HUES64 (cell line): Measurements from ENCODE around the gene CD40.

ENCODE experiments used
- H3K27ac ChIP-seq: 2 replicates; pipeline ENCODE4 v1.7.0; 2013; ENCODE audit warnings: low read depth, low read length, inconsistent platforms
- H3K27me3 ChIP-seq: 2 replicates; pipeline ENCODE4 v1.6.1; 2013; ENCODE audit warnings: mild to moderate bottlenecking, low read length; ENCODE audit not compliant: insufficient read depth
- H3K36me3 ChIP-seq: 2 replicates; pipeline ENCODE4 v1.6.1; 2013; ENCODE audit warnings: mild to moderate bottlenecking, low read length; ENCODE audit not compliant: insufficient read depth
- H3K4me1 ChIP-seq: 2 replicates; pipeline ENCODE4 v1.6.1; 2013; ENCODE audit warnings: mild to moderate bottlenecking, low read length, moderate library complexity; ENCODE audit not compliant: insufficient read depth
- H3K4me3 ChIP-seq: 2 replicates; pipeline ENCODE4 v1.5.1; 2013; ENCODE audit warnings: mild to moderate bottlenecking, low read length, moderate library complexity
- H3K9ac ChIP-seq: 2 replicates; pipeline ENCODE4 v1.6.1; 2013; ENCODE audit warnings: mild to moderate bottlenecking, low read depth, low read length
- H3K9me3 ChIP-seq: 2 replicates; pipeline ENCODE4 v1.6.1; 2013; ENCODE audit warnings: low read depth, low read length; ENCODE audit not compliant: insufficient read depth
- WGBS: fragments of 150-250, 120-280 bp; methylation state at CpG from one replicate; pipeline ENCODE4 v1.1.7; 2013; ENCODE audit warnings: missing lambda C conversion rate; 5-methylcytosine and 5-hydroxymethylcytosine counted together

Gene CD40

DNA sequence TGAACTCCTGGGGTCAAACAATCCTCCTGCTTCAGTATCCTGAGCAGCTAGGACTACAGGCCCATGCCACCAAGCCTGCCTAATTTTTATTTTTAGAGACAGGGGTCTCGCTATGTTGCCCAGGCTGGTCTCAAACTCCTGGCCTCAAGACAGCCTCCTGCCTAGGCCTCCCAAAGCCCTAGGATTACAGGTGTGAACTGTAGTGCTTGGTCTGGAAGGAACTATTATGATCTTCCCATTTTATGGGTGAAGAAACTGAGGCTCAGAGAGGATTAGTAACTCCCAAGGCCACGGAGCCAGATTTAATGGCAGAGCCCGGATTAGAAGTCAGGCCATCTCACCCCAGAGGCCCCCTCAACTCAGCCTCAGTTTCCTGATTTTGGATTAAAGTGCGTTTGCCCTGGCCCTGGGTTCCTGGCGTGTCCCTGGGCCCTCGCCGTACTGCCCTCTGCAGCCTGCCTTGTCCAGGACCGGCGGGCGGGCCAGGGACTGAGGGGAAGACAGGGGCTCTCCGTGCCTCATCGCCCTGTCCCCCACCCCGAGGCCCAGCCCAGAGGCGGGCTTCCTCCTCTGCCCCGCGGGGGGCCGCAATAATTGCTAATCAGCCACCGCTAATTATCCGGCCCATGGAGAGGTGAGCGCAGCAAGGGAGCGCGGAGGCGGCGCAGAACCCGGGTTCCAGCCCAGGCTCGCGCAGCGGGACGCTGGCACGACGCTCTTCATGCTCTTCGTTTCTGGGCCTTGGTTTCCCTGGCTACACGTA lies 34.9 kb downstream of the CD40 start:
- Histone ChIP-seq H3K27ac (no peak overlapping the region), H3K36me3 (no peaks in the 10 kb centered on the region), H3K4me1 (no peaks in the 10 kb centered on the region), H3K9ac (no peak overlapping the region), H3K4me3 (no peak overlapping the region), H3K27me3 (no peaks in the 10 kb centered on the region), H3K9me3 (no peaks in the 10 kb centered on the region)
- WGBS = 90% methylated on average over 33 of the region's 33 CpGs

GRCh38 chr20:46154305-46154704 lies 36.2 kb downstream of the CD40 start:
- Histone ChIP-seq H3K9ac (no peak overlapping the region), H3K27me3 (no peaks in the 10 kb centered on the region), H3K4me1 (no peaks in the 10 kb centered on the region), H3K36me3 (no peaks in the 10 kb centered on the region), H3K27ac (no peak overlapping the region), H3K9me3 (no peaks in the 10 kb centered on the region), H3K4me3 (no peak overlapping the region)
- WGBS = 81% methylated on average over 3 of the region's 5 CpGs

GRCh38 chr20:46154796-46155195 lies 36.7 kb downstream of the CD40 start:
- Histone ChIP-seq H3K36me3 (no peaks in the 10 kb centered on the region), H3K9ac (no peak overlapping the region), H3K9me3 (no peaks in the 10 kb centered on the region), H3K27me3 (no peaks in the 10 kb centered on the region), H3K4me1 (no peaks in the 10 kb centered on the region), H3K4me3 (no peak overlapping the region), H3K27ac (no peak overlapping the region)
- WGBS = 97% methylated on average over 2 of the region's 2 CpGs

GRCh38 chr20:46156065-46156464 lies 38.0 kb downstream of the CD40 start:
- WGBS = 84% methylated on average over 8 of the region's 8 CpGs
- H3K9ac ChIP-seq = no peak overlapping the region
- no peaks in the 10 kb centered on the region for H3K27me3 ChIP-seq
- H3K4me1 ChIP-seq = no peaks in the 10 kb centered on the region
- no peak overlapping the region for H3K27ac ChIP-seq
- H3K9me3 ChIP-seq = no peaks in the 10 kb centered on the region
- H3K36me3 ChIP-seq = no peaks in the 10 kb centered on the region
- H3K4me3 ChIP-seq = no peak overlapping the region

- Histone ChIP-seq H3K27ac (no peak overlapping the region), H3K36me3 (no peaks in the 10 kb centered on the region), H3K9ac (no peak overlapping the region), H3K9me3 (no peaks in the 10 kb centered on the region), H3K27me3 (no peaks in the 10 kb centered on the region), H3K4me1 (no peaks in the 10 kb centered on the region), H3K4me3 (no peak overlapping the region)
- WGBS = 92% methylated on average over 6 of the region's 6 CpGs
Observed at GRCh38 chr20:46157076-46157592, 39.0 kb downstream of the CD40 start.

- no peaks in the 10 kb centered on the region for H3K27me3 ChIP-seq
- H3K27ac ChIP-seq = no peak overlapping the region
- H3K9ac ChIP-seq = no peak overlapping the region
- 82% methylated on average over 7 of the region's 7 CpGs for WGBS
- H3K9me3 ChIP-seq = no peaks in the 10 kb centered on the region
- H3K36me3 ChIP-seq = no peaks in the 10 kb centered on the region
- H3K4me3 ChIP-seq = no peak overlapping the region
- H3K4me1 ChIP-seq = no peaks in the 10 kb centered on the region
Observed at GRCh38 chr20:46157625-46158024, 39.5 kb downstream of the CD40 start.

GRCh38 chr20:46158476-46158987 lies 40.4 kb downstream of the CD40 start:
- Histone ChIP-seq H3K4me3 (no peak overlapping the region), H3K9ac (no peak overlapping the region), H3K4me1 (no peaks in the 10 kb centered on the region), H3K27me3 (no peaks in the 10 kb centered on the region), H3K36me3 (no peaks in the 10 kb centered on the region), H3K9me3 (no peaks in the 10 kb centered on the region), H3K27ac (no peak overlapping the region)
- WGBS = 78% methylated on average over 4 of the region's 5 CpGs

GRCh38 chr20:46159101-46159897 lies 41.2 kb downstream of the CD40 start:
- H3K4me3 ChIP-seq = no peak overlapping the region
- 78% methylated on average over 5 of the region's 7 CpGs for WGBS
- no peak overlapping the region for H3K27ac ChIP-seq
- no peaks in the 10 kb centered on the region for H3K9me3 ChIP-seq
- no peaks in the 10 kb centered on the region for H3K36me3 ChIP-seq
- H3K9ac ChIP-seq = no peak overlapping the region
- no peaks in the 10 kb centered on the region for H3K4me1 ChIP-seq
- H3K27me3 ChIP-seq = no peaks in the 10 kb centered on the region

DNA sequence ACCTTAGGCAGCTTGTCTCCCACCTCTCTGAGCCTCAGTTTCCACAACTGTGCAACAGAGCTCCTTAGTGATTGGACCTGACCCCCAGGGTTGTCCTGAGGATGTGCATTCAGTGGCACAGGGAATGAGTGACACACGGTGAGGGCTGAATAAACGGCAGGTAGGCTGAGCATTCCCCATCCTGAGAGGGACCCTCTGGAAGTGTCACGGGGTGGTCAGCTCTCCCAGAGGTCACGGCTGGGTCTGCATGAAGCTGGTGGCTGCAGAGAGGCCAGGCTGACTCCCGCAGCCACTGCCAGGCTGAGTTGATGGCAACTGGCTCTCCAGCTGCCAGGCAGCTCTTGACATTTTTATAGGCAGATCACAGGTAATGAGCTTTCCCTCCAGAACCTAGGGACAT lies 42.5 kb downstream of the CD40 start:
- Histone ChIP-seq H3K9ac (no peak overlapping the region), H3K36me3 (no peaks in the 10 kb centered on the region), H3K4me1 (no peaks in the 10 kb centered on the region), H3K9me3 (no peaks in the 10 kb centered on the region), H3K4me3 (no peak overlapping the region), H3K27ac (no peak overlapping the region), H3K27me3 (no peaks in the 10 kb centered on the region)
- 82% methylated on average over 5 of the region's 5 CpGs for WGBS

DNA sequence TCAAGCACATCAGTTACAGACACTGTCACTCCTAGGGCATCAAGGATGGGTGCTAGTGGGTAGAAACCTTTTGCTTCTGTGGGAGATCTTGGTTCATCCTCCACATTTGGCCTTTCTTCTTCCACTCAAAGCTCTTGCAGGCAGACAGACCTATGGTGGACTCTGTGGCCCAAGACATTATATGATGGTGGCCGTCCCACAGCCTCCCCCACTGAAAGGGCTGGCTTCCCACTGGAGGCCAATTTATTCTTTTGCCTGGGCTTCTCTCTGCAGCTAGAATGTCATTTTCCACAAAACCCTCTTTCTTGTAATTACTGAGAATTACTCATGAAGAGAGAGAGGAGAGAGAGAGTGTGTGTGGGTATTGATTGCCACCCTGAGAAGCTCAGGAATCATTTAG lies 43.8 kb downstream of the CD40 start:
- Histone ChIP-seq H3K4me3 (no peak overlapping the region), H3K9me3 (no peaks in the 10 kb centered on the region), H3K27ac (no peak overlapping the region), H3K4me1 (no peaks in the 10 kb centered on the region), H3K36me3 (no peaks in the 10 kb centered on the region), H3K27me3 (no peaks in the 10 kb centered on the region), H3K9ac (no peak overlapping the region)
- 100% methylated on average over 1 of the region's 1 CpG for WGBS

DNA sequence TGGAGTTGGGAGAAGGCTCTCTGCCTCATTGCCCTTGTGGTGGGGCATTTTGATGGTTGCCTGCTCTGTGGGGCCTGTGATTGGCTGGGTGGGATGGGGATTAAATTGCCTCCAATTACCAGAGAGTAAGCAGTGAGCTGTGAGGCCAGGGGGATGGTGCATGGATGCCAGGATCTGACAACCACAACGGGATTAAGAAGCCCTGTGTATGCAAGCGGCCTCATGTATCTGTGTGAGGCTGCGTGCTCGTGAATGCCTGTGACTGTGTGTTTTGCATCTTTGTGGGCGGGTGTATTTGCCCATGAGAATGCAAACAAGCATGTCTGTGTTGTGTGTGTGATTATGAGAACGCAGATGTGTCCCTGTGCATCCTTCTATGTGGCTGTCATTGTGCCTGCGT lies 46.1 kb downstream of the CD40 start:
- Histone ChIP-seq H3K27me3 (no peaks in the 10 kb centered on the region), H3K9me3 (no peaks in the 10 kb centered on the region), H3K36me3 (no peaks in the 10 kb centered on the region), H3K4me3 (no peak overlapping the region), H3K27ac (no peak overlapping the region), H3K9ac (no peak overlapping the region), H3K4me1 (no peaks in the 10 kb centered on the region)
- 81% methylated on average over 7 of the region's 7 CpGs for WGBS
